Stimulated activated naive CD4-positive, alpha-beta T cell treated with Interleukin-2 at 50 U/mL for 16 hours (primary cell): ENCODE data around the gene TRIM67.
"Not testable (repeated sequence)": the region's sequence is repeated elsewhere in the genome, so short reads cannot be mapped to it uniquely, and the experiment has no call there.

Experiments
- DNase-seq: peaks from one replicate; lab custom pipeline; 2025; lab: John Stamatoyannopoulos, UW

TRIM67 gene

DNA sequence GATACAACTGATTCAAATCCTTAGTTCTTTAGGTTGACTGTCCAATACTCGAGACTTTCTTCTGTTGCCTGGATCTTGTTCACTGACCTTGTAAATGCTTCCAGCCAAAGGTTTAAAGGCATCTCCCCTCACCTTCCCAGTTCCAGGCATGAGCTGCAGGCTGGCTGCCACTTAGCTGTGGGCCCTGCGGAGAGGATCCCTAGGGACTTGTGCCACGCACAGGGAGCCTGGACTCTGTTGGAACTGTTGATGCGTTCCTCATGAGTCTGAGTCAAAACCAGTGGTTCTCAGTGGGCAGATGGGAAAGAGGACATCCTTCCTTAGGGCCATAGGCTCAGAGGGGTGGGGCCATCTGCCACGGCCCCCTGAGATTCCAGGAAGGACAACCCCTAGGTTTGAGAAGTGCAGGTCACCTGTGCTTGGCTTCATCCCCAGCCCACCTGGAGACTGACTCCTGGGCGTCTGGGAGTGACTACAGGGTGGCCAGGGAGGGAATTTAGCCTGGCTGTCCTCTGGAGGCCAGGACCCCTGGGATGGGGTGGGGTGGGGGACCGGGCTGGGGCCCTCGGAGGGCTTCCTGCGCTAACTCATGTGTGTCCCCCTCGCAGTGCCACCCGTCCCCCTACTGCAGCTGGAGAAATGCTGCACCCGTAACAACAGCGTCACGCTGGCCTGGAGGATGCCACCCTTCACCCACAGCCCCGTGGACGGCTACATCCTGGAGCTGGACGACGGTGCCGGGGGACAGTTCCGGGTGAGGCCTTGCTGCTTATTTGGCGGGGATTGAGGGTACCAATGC is 41.6 kb downstream of the TRIM67 start:
- DNase-seq: no peak

DNA sequence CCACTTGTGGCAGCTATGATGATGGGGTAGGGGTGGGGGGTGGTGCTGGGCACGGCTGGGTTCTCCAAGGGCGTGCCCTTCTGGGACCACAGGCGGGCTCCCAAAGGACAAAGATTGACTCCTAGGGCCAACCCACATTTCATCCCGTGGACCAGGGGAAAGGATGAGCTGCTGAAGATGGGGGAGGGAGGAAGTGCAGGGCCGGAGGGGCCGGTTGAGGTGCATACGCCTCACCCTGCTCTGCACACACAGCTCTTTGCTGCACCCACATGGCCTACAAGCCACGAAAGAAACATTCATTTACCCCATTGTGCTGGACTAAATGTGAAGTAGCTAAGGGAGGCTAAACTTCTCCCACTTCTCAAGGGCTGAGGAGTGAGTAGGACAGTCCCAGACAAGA is 45.0 kb downstream of the TRIM67 start:
- DNase-seq: no peak

DNA sequence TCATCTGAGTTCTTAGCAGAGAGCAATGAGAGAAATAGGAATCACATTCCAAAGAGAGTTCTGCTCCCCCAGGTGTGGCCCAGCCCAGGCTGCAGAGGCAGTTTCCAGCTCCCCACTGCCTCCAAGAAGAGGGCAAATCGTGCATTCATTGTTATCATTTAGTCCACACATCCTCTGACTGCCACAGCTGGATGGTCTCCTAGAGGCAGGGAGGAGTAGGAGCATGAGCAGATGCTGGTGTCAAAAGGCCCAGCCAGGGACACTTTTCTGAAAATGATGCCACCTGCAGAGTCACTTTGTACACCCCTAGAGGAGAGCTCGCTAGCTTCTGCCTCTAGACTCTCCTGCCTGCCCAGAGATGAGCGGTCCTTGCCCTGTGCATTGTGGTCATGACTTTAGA is 45.6 kb downstream of the TRIM67 start:
- DNase-seq: no peak

DNA sequence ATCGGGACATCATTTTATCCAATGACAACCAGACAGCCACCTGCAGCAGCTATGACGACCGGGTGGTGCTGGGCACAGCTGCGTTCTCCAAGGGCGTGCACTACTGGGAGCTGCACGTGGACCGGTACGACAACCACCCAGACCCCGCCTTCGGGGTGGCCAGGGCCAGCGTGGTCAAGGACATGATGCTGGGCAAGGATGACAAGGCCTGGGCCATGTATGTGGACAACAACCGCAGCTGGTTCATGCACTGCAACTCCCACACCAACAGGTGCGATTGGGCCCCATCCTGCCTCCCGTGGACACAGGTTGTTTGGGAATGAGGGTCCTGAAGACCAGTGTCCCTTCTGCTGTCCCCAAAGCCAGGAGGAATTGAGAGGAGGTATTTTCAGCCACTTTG is 47.1 kb downstream of the TRIM67 start:
- DNase-seq: no peak

DNA sequence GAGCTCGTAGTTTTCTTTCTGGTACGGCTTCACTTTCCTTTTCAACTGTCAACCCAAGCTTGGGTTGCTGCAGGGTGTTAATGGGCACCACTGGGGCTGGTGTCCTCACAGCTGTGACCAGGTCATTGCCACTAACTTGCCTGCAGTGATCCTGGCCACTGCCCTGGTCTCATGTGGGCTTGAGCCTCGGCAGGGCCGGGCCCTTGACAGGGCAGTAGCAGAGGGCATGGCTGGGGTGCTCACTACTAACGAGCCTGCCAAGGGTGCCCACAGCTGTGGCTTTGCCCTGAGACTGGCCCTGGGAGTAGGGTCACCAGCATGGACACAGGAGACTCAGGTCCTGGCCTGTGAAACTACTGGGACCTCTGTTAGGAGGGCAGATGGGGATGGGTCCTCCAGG is 47.7 kb downstream of the TRIM67 start:
- DNase-seq: no peak

DNA sequence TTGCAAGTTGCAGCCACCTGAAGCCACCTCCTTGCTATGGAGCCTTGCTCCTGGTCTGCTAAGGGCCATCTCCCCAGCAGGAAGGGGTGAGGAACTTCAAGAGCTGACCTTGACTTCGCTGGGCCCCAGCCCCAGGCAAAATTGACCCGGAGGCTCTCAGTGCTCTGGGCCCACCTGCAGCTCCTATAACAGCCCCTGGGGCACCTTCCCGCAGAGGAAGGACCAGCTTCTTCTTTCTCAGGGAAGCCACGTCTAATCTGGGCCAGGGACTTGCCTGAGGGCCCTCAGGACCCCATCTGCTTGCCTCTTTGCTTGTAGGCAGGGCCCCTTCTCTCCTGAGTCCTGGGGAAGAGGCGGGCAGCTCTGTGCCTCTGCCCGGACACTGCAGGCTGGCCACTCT is 48.3 kb downstream of the TRIM67 start:
- DNase-seq: no peak

DNA sequence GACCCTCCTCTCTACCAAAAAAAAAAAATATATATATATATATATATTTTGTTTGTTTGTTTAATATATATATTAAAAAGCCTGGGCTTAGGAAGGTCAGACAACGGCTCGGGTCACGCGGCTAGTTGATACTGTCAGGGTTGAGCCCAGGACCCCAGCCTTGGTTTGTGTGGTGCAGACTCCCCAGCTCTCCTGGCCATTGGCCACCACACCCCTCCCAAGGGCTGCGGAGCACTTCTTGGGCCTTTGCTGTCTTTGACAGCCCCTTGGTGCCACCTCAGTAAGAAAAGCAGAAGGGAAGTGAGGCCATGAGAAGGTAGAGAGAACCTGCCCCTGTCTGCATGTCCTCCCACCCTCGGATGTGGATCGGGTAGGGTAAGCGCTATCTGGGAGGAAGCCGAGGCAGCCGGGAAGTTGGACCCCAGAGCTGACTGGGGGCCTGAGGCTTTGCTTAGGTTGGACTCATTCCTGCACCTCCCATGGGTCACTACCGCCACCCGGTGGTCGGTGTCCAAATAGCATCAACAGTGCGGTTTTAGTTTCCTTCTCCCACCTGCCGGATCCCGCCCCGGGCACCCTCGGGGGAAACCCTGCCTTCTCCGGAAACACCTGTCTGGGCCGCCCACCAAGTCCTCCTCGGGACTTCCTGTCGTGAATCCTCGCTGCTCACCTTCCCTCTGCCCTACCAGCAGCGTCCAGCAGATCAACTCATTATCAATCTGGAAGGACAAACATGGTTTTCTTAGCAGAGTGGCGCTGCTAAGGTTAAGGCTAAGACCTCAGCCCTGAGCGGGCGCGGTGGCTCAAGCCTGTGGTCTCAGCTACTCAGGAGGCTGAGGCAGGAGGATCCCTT is 49.4 kb downstream of the TRIM67 start:
- DNase-seq: peak; percentile 80

DNA sequence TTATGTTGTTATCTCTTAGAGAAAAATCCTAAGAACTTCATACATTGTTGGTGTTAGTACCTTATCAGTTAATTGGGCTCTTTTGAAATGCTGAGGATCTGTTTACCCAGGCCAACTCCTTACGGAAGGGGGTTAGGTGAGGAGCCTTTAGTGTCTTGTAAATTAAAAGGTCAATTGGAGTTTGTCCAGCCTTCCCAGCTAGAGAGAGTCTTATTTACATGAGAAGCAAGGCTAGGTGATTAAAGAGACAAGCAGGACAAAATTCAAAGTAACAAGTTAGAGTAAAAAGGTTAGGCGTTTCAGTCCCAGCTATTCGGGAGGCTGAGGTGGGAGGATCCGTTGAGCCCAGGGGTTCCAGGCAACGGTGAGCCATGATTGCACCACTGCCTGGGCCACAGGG is 50.4 kb downstream of the TRIM67 start:
- not testable (repeated sequence) for DNase-seq

DNA sequence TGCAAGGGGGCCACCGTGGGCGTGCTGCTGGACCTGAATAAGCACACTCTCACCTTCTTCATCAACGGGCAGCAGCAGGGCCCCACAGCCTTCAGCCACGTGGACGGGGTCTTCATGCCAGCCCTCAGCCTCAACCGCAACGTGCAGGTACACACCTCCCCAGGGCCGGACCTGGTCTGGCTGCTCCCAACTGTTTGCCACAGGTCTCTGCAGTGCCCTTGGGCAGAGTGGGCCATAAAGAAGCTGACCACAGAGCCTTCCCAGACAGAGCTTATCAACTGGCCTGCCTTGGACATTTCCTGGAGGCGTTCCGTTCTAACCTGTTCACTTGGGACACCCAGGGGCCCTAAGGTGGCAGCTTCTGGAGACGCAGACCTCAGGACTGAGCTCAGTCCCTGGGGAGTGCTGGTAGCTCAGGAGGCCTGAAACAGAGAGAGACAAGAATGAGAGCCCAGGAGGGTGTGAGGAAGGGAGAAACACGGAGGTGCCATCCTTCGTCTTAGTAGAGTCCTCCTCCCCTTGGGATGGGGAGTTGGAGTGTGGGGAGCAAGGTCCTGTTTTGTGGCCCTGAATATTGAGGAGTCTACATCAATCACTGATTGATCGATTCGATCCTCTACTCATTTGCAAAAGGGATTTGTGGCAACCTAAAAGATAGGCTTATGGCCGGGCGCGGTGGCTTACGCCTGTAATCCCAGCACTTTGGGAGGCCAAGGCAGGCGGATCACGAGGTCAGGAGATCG is 52.1 kb downstream of the TRIM67 start:
- DNase-seq: no peak

DNA sequence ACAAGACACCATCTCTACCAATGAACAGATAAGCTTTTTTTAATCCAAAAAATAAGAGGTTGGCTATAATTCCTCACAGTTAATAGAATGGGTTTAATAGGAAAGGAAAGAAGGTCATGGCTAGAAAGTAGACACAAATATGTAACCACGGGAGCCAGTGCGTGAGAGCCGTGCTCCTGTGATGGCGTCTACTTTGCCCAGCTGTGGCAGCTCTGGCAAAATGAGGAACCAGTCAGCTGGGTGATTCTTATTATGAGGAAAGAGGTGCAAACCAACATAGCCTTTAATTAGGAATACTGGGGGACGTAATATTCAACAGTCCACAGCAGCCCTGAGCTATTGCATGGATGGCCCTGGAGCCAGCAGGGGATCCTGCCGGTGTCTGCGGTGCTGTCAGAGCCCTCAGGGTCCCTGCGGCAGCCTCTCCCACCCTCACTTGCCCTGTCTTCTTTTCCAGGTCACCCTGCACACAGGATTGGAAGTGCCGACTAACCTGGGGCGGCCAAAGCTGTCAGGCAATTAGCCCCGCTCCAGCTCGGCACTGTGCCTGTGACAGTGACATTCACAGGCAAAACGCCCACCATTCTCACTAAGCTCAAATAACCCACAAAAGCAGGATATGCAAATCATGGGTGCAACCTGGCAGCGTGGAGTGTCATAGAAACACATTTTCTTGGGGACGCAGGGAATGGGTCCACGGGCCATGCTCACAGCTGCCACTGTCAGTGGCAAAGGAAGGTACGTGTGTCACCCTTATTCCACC is 53.2 kb downstream of the TRIM67 start:
- DNase-seq: no peak

DNA sequence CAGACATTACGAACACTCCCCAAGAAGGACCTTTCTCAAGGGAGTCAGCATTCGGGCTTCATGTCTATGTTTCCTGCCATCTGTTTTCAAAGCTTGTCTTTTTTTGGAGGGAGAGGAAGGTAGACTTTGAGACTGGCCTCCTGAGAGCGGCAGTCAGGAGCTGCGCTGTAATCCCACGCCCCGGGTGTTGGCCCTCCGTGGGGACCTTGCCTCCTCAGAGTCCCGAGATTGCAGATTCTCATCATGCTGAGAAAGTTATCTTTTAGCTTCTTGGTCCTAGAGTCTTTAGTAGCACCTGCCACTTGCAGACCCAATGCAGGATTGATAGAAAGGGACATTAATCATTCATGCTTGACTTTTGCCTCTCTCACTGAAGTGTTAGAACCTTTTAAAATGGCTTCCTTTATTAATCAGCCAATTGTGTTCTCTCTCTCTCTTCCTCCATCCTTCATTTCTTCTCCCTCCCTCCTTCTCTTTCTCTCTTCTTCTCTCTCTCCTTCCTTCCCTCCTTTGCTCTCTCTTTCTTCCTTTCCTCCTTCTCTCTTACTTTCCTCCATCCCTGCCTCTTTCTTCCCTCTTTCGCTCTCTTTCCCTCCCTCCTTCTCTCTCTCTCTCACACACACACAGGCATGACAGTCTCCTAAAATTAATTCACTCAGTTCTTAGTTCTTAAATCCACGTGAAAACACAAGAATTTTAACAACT is 54.0 kb downstream of the TRIM67 start:
- no peak for DNase-seq

DNA sequence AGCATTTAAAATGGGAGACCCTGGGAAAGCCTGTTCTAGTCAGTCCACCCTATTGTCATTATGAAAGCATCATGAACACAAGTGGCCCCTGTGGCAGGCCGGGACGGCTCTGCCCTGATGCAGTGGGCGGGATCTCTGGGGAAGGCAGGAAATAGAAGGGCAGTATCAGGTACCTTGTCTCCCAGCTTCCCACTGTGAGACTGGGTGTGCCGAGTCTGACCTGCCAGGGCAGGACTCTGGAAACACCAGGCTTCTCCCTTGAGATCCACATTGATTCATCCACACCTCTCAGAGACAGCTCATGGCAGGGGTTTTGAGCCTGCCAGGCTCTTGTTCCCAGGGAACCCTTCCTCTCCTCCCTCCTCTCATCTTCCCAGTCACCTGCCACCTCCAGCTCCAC is 54.6 kb downstream of the TRIM67 start:
- DNase-seq: no peak

DNA sequence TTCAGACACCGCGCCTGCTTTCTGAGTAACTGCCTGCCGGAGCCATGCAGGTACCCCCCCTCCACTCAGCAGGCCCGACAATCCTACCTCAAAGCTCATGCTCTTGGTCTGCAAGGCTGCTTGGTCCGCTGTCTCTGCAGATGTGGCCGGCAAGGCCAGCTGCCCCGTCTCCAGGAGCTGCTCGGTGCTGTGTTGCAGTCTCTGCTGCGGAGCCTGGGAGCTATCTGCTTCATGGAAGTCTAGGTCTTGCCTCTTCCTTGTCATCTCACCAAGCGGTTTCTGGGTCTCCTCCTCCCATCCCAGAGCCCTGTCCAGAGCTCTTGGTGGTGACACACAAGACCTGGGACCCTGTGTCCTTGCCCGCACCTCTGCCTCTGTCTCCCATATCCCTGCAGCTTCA is 55.2 kb downstream of the TRIM67 start:
- no peak for DNase-seq

DNA sequence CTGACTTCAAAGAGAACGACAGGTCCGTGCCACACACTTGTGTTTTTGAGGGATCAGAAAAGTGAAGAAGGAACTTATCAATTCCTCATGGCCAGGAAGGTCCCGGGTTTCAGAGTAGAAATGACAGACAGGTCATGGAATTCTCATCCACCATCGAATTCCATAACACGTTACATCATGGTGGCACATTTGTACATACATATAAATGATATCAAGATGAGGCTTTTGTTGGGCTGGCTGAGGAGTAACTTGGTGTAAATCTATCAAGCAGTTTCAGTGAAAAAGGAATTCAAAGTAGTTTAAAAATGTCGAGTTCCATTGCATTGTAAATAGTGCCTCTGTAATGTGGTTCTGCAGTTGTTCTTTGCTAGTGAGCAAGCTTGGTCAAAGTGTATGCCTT is 56.2 kb downstream of the TRIM67 start:
- DNase-seq: no peak

DNA sequence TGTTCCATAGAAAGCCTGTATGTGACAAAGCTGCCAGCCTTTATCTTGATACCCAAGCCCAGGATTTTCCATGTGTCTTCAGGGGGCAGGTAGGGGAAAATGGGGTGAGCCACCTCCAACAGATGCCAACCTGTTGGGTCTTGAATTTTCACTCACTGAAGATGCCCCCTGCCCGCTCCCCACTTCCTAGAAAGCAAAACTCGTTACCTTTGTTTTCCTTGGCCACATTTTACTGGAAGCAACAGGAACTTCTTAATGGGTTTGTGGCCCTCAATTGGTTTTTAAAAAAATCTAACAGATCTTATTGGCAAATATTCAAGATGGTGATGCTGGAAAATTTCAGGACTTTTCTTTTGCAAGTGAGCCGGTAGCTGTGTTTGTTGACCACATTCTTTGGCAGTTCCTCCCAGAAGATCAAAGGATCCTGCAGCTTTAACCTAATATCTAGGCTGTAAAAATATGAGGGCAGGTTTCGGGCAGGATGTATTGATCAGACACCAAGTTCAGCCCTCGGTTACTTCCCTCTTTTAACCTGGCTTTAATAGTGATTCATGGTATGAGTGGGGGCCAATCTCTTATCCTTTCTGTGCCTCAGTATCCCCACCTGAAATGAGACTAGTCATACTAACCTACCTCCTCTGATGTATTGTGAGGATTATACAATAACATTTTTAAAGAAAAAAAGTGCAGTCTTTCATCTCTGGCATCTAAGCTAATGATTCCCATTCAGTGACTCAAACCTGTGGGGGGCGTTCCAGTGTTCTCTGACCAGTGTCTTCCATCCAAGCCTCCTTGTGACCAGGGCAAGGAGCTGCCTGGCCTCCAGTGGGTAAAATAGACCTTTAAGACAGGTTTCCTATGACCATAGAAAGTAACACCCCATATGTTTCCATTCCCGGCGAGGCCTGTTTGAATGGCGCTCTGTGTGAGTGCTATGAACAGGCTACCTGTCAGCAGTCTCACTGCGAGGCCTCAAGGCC is 57.9 kb downstream of the TRIM67 start:
- no peak for DNase-seq

DNA sequence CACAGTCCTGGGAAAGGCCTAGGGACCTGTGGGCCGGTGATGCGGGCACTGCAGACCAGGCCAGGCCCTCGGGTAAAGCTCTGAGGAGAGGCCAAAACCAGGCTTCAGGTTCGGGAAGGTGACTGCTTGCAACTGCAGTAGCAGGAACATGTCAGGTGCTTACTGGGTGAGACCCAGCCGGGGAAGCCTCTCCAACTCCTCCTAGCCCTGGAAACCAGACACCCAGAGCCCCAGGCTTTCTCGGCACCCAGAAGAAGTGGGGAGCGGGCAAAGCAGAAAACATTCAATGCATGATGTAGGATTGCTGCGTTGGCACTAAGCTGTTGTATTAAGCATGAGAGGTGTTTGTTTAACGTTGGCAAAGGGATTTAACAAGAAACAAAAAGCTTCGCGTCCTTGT is 58.9 kb downstream of the TRIM67 start:
- DNase-seq: no peak

DNA sequence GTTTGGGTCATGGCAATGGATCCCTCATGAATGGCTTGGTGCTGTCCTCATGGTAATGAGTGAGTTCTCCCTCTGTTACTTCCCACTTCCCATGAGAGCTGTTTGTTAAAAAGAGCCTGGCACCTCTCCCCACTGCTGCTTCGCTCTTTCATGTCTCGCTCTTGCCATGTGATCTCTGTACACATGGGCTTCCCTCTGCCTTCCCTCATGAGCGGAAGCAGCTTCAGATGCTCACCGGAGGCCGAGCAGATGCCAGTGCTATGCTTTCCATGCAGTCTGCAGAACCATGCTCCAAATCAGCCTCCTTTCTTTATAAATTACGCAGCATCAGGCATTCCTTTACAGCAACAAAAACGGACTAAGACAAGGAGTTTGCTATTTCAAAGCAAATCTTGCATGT is 64.3 kb downstream of the TRIM67 start:
- DNase-seq: no peak

DNA sequence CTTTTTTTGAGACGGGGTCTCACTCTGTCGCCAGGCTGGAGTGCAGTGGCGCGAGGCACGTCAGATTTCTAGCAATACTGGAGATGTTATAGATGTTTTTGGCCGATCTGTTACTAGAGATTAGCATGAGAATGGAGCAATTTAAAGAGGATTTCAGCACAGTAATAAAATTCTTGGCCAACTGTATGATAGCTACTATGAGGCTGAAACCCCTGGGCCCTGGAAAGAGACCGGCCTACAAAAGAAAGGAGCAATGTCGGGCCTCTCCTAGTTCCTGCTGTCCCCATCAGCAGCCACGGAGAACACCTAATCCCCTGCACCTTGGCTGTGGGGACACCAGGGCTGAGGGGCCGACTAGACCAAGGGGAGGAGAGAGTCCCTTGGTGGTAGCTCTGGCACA is 69.7 kb downstream of the TRIM67 start:
- DNase-seq: no peak

DNA sequence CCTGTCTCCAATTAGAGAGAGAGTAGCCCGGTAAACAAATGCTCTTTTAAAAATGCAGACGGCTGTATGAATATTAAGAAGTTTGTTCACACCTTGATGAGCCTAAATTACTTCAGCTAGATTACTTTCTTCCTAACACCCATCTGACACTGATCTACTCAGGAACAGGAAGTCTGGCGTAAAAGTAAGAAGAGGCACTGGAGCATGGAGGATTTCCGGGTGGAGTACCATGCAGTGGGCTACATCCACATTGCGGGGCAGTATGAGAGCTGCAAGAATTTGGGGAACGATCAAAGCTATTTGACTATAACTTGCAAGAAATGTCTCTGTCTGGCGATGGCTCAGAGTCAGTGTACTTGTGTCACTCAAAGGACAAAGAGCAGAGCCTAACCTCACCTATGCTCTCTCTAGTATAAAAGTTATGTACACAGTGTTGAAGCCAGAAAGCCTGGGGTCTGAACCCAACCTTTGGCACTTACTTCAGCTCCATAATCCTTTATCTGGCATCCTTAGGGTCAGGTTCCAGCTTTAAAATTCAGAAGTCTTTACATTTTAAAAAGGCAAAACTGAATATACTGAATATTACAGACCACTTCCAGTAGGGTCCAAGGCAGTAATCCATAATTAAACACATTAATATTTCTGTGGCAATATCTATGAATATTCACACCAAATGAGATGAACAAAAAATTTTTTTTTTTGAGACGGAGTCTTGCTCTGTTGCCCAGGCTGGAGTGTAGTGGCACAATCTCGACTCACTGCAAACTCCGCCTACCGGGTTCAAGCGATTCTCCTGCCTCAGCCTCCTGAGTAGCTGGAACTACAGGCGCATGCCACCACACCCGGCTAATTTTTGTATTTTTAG is 71.2 kb downstream of the TRIM67 start:
- no peak for DNase-seq
